Adrenal gland (tissue), 12 donors: ENCODE measurements around the gene KDM4B. TPM values are rescaled to one million over a fixed set of nuclear protein-coding genes. Genes with fewer than 3 reads are reported as not detected.

Experiments used
- DNase-seq, 7 donors: peaks; one replicate each; pipeline ENCODE4 v3.0.0-alpha.2; 2019 to 2020
- H3K27ac ChIP-seq, 5 donors: fragments of 200-600 bp; sonication (generic) in 4 of 5; 1 replicate in 3 of 5; 2 replicates in 2 of 5; pipeline versions ENCODE4 v1.5.1 to v1.8.0; 2016 to 2020; ENCODE audit warnings: mild to moderate bottlenecking in 1 of 5
- H3K27me3 ChIP-seq: fragments of 200-600 bp; 2 replicates; pipeline ENCODE4 v1.8.0; 2021
- H3K36me3 ChIP-seq, 2 donors: fragments of 200-600 bp; replicated peaks in 1 of 2; 1 replicate in 1 of 2; 2 replicates in 1 of 2; pipeline versions ENCODE4 v1.5.1 to v1.8.0; 2018 to 2022
- H3K4me1 ChIP-seq, 2 donors: fragments of 200-600 bp; replicated peaks in 1 of 2; 1 replicate in 1 of 2; 2 replicates in 1 of 2; pipeline versions ENCODE4 v1.5.1 to v1.8.0; 2018 to 2021
- H3K4me3 ChIP-seq, 4 donors: fragments of 200-600 bp; sonication (generic) in 3 of 4; one replicate each; pipeline ENCODE4 v1.5.1; 2016 to 2018
- H3K9me3 ChIP-seq, 3 donors: fragments of 200-600 bp; sonication (generic) in 1 of 3; replicated peaks in 1 of 3; 1 replicate in 2 of 3; 2 replicates in 1 of 3; pipeline versions ENCODE4 v1.5.1 to v1.8.0; 2016 to 2021
- POLR2A ChIP-seq, 2 donors: fragments of 450-650 bp; IDR thresholded peaks; one replicate each; pipeline ENCODE4 v1.6.1; 2017; ENCODE audit warnings: antibody characterized with exemption in 2 of 2, mild to moderate bottlenecking in 2 of 2, moderate library complexity in 1 of 2
- WGBS, 4 donors: extraction: QIAGEN DNeasy Blood & Tissue Kit in 2 of 4; methylation state at CpG; one replicate each; pipeline versions ENCODE4 v1.1.5 to v1.1.7; 2013 to 2017; 5-methylcytosine and 5-hydroxymethylcytosine counted together
- intact Hi-C, 2 donors: fragments of 100-400 bp; cut with DNase I; formaldehyde crosslinking; loops; one replicate each; pipeline versions ENCODE4 v1.14.1 to v1.15.0; 2022 to 2023
- polyA plus RNA-seq, 3 donors: library from polyadenylated mRNA; stranded (reverse); fragments of 200-250 nt in 2 of 3; fragments of 350-450 nt in 1 of 3; fragmentation: Illumina TruSeq in 1 of 3; extraction: RNeasy Lipid Tissue Mini Kit (QIAGEN cat#74804) in 1 of 3; gene quantifications; one replicate each; pipeline ENCODE4 v1.2.3, GENCODE V29; 2013 to 2014
- total RNA-seq, 9 donors: library from RNA; depleted of rRNA in 4 of 9; stranded (reverse); fragments of >200 nt in 4 of 9; fragments of 120-200 nt in 1 of 9; fragmentation: NEBNext Ultra II Directional in 1 of 9; extraction: Animal tissue kit (Norgen Biotek cat#: 25700) in 1 of 9; gene quantifications; one replicate each; pipeline versions ENCODE4 v1.1.0 to v1.2.4, GENCODE V29; 2013 to 2023
- TF ChIP-seq, protein P1 (sequence below), 6 experiments: fragments of 450-650 bp in 4 of 6; fragments of 200-600 bp in 2 of 6; sonication (generic) in 1 of 6; IDR thresholded peaks; 1 replicate in 5 of 6; 2 replicates in 1 of 6; pipeline versions ENCODE4 v1.5.1 to v1.8.0; 2016 to 2021; ENCODE audit warnings: antibody characterized with exemption in 6 of 6, mild to moderate bottlenecking in 2 of 6, moderate library complexity in 1 of 6
- donor health status: healthy with polysubstance abuse.
- donor health status: Bipolar disorder and iron deficiency.
- donor health status: DM: yes; HTN: yes; CAD: no.
- donor health status: DM: no; HTN: no; CAD: no.
- donor health status: DM: no; HTN: no; CAD: no.
- donor health status: DM: yes; HTN: yes; CAD: no.

Gene KDM4B
- total and polyA plus RNA-seq, 12 donors = 9.8 to 65.1 (median 39.9) TPM

DNA sequence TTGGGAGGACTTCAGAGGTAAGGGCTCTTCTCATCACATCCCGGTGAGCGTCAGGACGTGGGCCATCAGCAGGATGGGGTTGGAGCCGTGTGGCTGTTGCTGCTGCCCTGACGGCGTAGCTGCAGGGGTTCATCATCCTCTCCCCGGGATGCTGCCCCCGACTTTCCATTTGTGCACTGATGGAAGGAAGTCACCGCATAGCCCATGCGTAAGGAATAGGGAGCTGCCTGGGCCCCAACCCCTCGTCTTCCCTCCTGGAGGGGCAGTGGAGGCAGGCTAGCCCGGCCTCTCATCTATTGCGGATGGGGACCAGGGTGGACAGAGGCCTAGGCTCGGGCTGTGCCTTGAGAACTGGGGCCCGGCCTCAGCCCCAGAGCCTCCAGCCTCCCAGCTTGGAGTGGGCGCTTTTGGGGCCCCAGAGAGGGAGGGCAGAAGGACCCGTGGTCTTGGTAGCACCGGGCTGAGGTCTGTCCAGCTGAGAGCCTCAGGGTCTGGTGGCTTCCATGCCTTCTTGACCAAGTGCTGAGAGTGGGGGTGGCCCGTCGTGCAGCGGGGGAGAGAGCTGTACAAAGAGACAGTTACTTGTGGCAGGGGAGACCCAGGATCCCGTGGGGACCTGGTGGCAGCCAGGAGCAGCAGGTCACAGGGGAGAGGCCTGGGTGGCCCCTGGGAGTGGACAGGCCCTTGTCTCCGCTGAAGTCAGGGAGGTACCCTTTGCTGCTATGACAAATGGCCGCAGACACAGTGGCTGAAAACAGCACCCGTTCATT is 44.0 kb downstream of the KDM4B start:
- Histone ChIP-seq H3K27me3 (no peaks in the 10 kb centered on the region), H3K4me3 (no peak overlapping the region), H3K27ac (peak overlapping the region in 1 of 5 donors; percentile 1), H3K4me1 (peaks cover 4 to 11% of the 10 kb centered on the region in 2 donors), H3K36me3 (peaks cover 0 to 14% of the 10 kb centered on the region in 2 donors), H3K9me3 (no peaks in the 10 kb centered on the region)
- intact Hi-C loops = no loop called here
- WGBS, 4 donors = 87 to 95% (median 92%) methylated on average over 9 to 25 of the region's 25 CpGs
- TF ChIP-seq, protein P1, sequence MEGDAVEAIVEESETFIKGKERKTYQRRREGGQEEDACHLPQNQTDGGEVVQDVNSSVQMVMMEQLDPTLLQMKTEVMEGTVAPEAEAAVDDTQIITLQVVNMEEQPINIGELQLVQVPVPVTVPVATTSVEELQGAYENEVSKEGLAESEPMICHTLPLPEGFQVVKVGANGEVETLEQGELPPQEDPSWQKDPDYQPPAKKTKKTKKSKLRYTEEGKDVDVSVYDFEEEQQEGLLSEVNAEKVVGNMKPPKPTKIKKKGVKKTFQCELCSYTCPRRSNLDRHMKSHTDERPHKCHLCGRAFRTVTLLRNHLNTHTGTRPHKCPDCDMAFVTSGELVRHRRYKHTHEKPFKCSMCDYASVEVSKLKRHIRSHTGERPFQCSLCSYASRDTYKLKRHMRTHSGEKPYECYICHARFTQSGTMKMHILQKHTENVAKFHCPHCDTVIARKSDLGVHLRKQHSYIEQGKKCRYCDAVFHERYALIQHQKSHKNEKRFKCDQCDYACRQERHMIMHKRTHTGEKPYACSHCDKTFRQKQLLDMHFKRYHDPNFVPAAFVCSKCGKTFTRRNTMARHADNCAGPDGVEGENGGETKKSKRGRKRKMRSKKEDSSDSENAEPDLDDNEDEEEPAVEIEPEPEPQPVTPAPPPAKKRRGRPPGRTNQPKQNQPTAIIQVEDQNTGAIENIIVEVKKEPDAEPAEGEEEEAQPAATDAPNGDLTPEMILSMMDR (IDR thresholded peaks at IDR 0.05) = no peak
- no peak for TF ChIP-seq POLR2A (IDR thresholded peaks at IDR 0.05)
- DNase-seq = no peak

DNA sequence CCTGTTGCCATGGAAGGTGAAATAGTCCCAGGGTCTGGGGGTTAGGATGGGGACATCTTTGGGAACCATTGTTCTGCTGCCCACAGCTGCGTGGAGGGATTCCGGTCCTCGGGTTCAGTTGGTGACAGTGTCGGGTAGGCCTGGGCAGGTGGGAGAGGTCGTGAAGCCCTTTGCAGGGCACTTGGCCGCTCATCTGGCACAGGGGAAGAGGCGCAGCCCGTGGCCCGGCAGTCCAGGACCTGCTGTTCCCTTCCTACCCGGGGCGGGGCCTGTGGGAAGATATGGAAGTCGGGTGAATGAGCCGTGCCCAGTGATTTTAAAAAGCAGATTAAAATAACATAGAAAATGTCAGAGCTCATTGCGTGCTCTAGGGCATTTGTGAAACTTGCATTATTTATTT is 44.8 kb downstream of the KDM4B start:
- 91 to 97% (median 93%) methylated on average over 14 of the region's 14 CpGs for WGBS, 4 donors
- H3K4me1 ChIP-seq = peaks cover 4 to 11% of the 10 kb centered on the region in 2 donors
- peaks cover 0 to 20% of the 10 kb centered on the region in 2 donors for H3K36me3 ChIP-seq
- H3K9me3 ChIP-seq = no peaks in the 10 kb centered on the region
- no peaks in the 10 kb centered on the region for H3K27me3 ChIP-seq
- TF ChIP-seq, protein P1 (IDR thresholded peaks at IDR 0.05) = no peak
- no peak for TF ChIP-seq POLR2A (IDR thresholded peaks at IDR 0.05)
- H3K4me3 ChIP-seq = no peak overlapping the region
- intact Hi-C loops = no loop called here
- DNase-seq = no peak
- H3K27ac ChIP-seq = peak overlapping the region in 1 of 5 donors; percentile 1

DNA sequence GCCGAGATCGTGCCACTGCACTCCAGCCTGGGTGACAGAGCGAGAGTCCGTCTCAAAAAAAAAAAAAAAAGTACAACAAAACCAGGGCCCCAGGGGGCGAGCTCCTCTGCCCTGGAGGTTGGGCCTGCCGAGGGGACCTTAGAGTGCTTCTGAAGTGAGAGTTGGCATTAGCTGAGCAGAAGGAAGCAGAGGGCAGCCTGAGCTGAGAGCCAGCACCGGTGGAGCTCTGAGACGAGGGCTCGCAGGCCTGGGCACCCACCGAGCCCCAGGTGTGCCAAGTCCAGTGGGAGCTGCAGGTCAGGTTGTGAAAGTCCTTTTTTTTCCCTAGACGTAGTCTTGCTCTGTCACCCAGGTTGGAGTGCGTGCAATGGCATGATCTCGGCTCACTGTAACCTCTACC is 46.0 kb downstream of the KDM4B start:
- peaks cover 0 to 20% of the 10 kb centered on the region in 2 donors for H3K36me3 ChIP-seq
- H3K4me3 ChIP-seq = no peak overlapping the region
- WGBS, 4 donors = 95 to 97% (median 96%) methylated on average over 13 of the region's 13 CpGs
- intact Hi-C loops = no loop called here
- H3K27me3 ChIP-seq = no peaks in the 10 kb centered on the region
- TF ChIP-seq, protein P1 (IDR thresholded peaks at IDR 0.05) = no peak
- no peak for TF ChIP-seq POLR2A (IDR thresholded peaks at IDR 0.05)
- H3K4me1 ChIP-seq = peaks cover 4 to 11% of the 10 kb centered on the region in 2 donors
- no peak for DNase-seq
- no peaks in the 10 kb centered on the region for H3K9me3 ChIP-seq
- no peak overlapping the region for H3K27ac ChIP-seq

DNA sequence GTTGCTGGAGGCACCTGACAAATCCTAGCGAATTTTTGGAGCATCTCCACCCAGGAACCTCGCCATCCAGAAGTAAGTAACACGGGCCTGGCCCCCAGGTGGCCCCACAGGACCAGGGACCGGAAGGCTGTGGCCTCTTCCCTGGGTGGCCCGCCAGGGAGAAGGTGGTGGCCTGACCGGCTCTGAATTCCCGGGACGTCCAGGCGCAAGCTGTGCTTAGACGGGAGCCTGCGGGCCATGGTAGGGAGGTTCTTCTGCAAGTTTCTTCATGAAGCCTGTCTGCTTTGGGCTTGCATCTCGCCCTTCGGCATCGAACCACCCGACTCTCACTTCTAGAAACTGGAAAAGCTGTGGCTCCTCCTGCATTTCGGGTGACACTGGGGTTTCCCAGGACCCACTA is 47.4 kb downstream of the KDM4B start:
- Histone ChIP-seq H3K4me3 (no peak overlapping the region), H3K27me3 (no peaks in the 10 kb centered on the region), H3K4me1 (peaks cover 4 to 9% of the 10 kb centered on the region in 2 donors), H3K36me3 (peaks cover 0 to 20% of the 10 kb centered on the region in 2 donors), H3K27ac (no peak overlapping the region), H3K9me3 (no peaks in the 10 kb centered on the region)
- no peak for DNase-seq
- WGBS, 4 donors = 74 to 96% (median 91%) methylated on average over 8 to 16 of the region's 16 CpGs
- TF ChIP-seq POLR2A (IDR thresholded peaks at IDR 0.05) = no peak
- TF ChIP-seq, protein P1 (IDR thresholded peaks at IDR 0.05) = no peak
- intact Hi-C loops = no loop called here
